Measurements from ENCODE around the gene TEX10. TPM values are rescaled to one million over a fixed set of nuclear protein-coding genes. Genes with fewer than 3 reads are reported as not detected.

Gene TEX10
- total and polyA plus RNA-seq, 2 of the 4 experiments (the other 2 are of a cell fraction): 16.2 to 43.9 TPM

- no peak for DNase-seq
- Histone ChIP-seq H3K9me1 (ENCODE audit: insufficient read depth, low read length) (peaks cover 2% of the 10 kb centered on the region; the same call in 1 of the 2 replicates), H3K18ac (ENCODE audit: low read depth, low read length) (no peak overlapping the region), H4K91ac (ENCODE audit: insufficient read depth, low read depth, low read length) (no peak overlapping the region), H3K14ac (replicated peaks; ENCODE audit: low read depth, low read length) (no peak overlapping the region), H2BK15ac (ENCODE audit: low read depth, low read length) (no peak overlapping the region), H4K5ac (ENCODE audit: low read depth, low read length) (no peak overlapping the region), H2BK120ac (ENCODE audit: low read depth, low read length) (no peak overlapping the region), H3K23ac (ENCODE audit: low read depth, low read length) (no peak overlapping the region), H3K4ac (ENCODE audit: low read depth, low read length) (no peak overlapping the region), H2AFZ (replicated peaks; ENCODE audit: low read length, poor library complexity) (no peak overlapping the region), H2BK5ac (ENCODE audit: low read depth, low read length, poor library complexity, severe bottlenecking) (no peak overlapping the region), H2AK9ac (replicated peaks; ENCODE audit: low read depth, low read length, poor library complexity) (no peak overlapping the region), H3K79me1 (ENCODE audit: low read depth in 1 of 2, low read length in 2 of 2) (no peaks in the 10 kb centered on the region), H3K9me3 (ENCODE audit: control insufficient read depth, insufficient read depth, low read length) (no peaks in the 10 kb centered on the region; the same call in 1 of the 2 replicates), H4K8ac (ENCODE audit: low read depth in 2 of 2, low read length in 2 of 2) (no peak overlapping the region), H4K20me1 (ENCODE audit: insufficient read depth, low read length) (no peaks in the 10 kb centered on the region), H3K9ac (ENCODE audit: low read depth, low read length) (no peak overlapping the region), H3K56ac (ENCODE audit: extremely low read depth, insufficient read depth, low read length) (no peak overlapping the region), H2AK5ac (ENCODE audit: low read depth, low read length) (no peak overlapping the region), H3K27ac (ENCODE audit: insufficient read depth, low read length) (no peak overlapping the region), H3K4me1 (ENCODE audit: control insufficient read depth, insufficient read depth, low read length) (no peaks in the 10 kb centered on the region), H3K4me3 (ENCODE audit: insufficient read depth, low read depth, low read length) (no peak overlapping the region), H3K36me3 (ENCODE audit: control insufficient read depth, insufficient read depth, low read length) (no peaks in the 10 kb centered on the region), H2BK20ac (ENCODE audit: low read depth, low read length) (no peak overlapping the region), H3K27me3 (ENCODE audit: control insufficient read depth, insufficient read depth, low read length) (no peaks in the 10 kb centered on the region), H3K4me2 (ENCODE audit: low read depth, low read length) (no peak overlapping the region)
- dilution Hi-C loops (cut with HindIII; ENCODE audit: low sequenced_read_pairs, unreplicated experiment) (no loop called here), in situ Hi-C loops (cut with MboI; ENCODE audit: low sequenced_read_pairs) (no loop called here), intact Hi-C loops (cut with micrococcal nuclease) (no loop called here)
- BruUV-seq (replicated peaks): no TSS peak
- CTCF ChIA-PET: no interaction called here
- TF ChIP-seq USF2 (IDR thresholded peaks at IDR 0.05; ENCODE audit: low read depth, low read length) (no peak), POLR2A (IDR thresholded peaks at IDR 0.05; ENCODE audit: low read depth, low read length) (no peak), BHLHE40 (IDR thresholded peaks at IDR 0.05; ENCODE audit: low read depth, low read length) (no peak), CEBPB (IDR thresholded peaks at IDR 0.05; ENCODE audit: low read depth, low read length) (no peak), FOS (IDR thresholded peaks at IDR 0.05; ENCODE audit: low read depth, low read length) (no peak), MAZ (IDR thresholded peaks at IDR 0.05; ENCODE audit: borderline replicate concordance, low read depth, low read length) (no peak), ELK1 (IDR thresholded peaks at IDR 0.05; ENCODE audit: borderline replicate concordance, low read depth, low read length) (no peak), SMC3 (IDR thresholded peaks at IDR 0.05; ENCODE audit: low read depth, low read length) (no peak), RFX5 (IDR thresholded peaks at IDR 0.05; ENCODE audit: low read depth, low read length) (no peak)
- 88% methylated on average over 3 of the region's 9 CpGs; no CpG with 5 or more reads in 1 of the 2 experiments for WGBS, 2 experiments (ENCODE audit: extremely low coverage in 2 of 2, insufficient read length in 1 of 2)
- POLR2A ChIA-PET (ENCODE audit: unreplicated experiment): no interaction called here
- no peak for ATAC-seq (ENCODE audit: low read depth)
Observed at GRCh38 chr9:100368672-100369071, 15.9 kb upstream of the TEX10 start.

Data from IMR-90 (cell line).